Measurements from ENCODE around the gene KCTD15.

KCTD15 gene

GRCh38 chr19:33798681-33799111 is 2.0 kb downstream of the KCTD15 start:
- no peak for DNase-seq

- DNase-seq: no peak
Observed at GRCh38 chr19:33799476-33799875, 2.8 kb downstream of the KCTD15 start.

GRCh38 chr19:33800012-33800680 is 3.5 kb downstream of the KCTD15 start:
- no peak for DNase-seq

GRCh38 chr19:33801411-33801810 is 4.7 kb downstream of the KCTD15 start:
- DNase-seq: no peak

- no peak for DNase-seq
Observed at GRCh38 chr19:33802001-33802400, 5.3 kb downstream of the KCTD15 start.

- DNase-seq: no peak
Observed at GRCh38 chr19:33802801-33803200, 6.1 kb downstream of the KCTD15 start.

- no peak for DNase-seq
Observed at GRCh38 chr19:33803383-33803782, 6.7 kb downstream of the KCTD15 start.

- DNase-seq: no peak
Observed at GRCh38 chr19:33804021-33804799, 7.5 kb downstream of the KCTD15 start.

- DNase-seq: no peak
Observed at GRCh38 chr19:33805313-33805712, 8.6 kb downstream of the KCTD15 start.

GRCh38 chr19:33805840-33806433 is 9.3 kb downstream of the KCTD15 start:
- no peak for DNase-seq

- DNase-seq: no peak
Observed at GRCh38 chr19:33806434-33806881, 9.8 kb downstream of the KCTD15 start.

GRCh38 chr19:33808399-33808798 is 11.7 kb downstream of the KCTD15 start:
- no peak for DNase-seq

- no peak for DNase-seq
Observed at GRCh38 chr19:33809960-33810359, 13.3 kb downstream of the KCTD15 start.

GRCh38 chr19:33810821-33811220 is 14.2 kb downstream of the KCTD15 start:
- DNase-seq: no peak

- no peak for DNase-seq
Observed at GRCh38 chr19:33811246-33811645, 14.6 kb downstream of the KCTD15 start.

- no peak for DNase-seq
Observed at GRCh38 chr19:33811736-33812387, 15.2 kb downstream of the KCTD15 start.

- no peak for DNase-seq
Observed at GRCh38 chr19:33812388-33813330, 16.0 kb downstream of the KCTD15 start.

- no peak for DNase-seq
Observed at GRCh38 chr19:33813391-33814101, 16.9 kb downstream of the KCTD15 start.

GRCh38 chr19:33814181-33815165 is 17.8 kb downstream of the KCTD15 start:
- no peak for DNase-seq
